OCI-LY1 (cell line): ENCODE data around the gene BMF.
"Not testable (repeated sequence)": the region's sequence is repeated elsewhere in the genome, so short reads cannot be mapped to it uniquely, and the experiment has no call there.

Source experiments
- H2AFZ ChIP-seq: fragments of 200-600 bp; sonication (generic), shearing (Covaris generic); 2 replicates; pipeline ENCODE4 v1.6.0; 2014; ENCODE audit warnings: antibody characterized with exemption, mild to moderate bottlenecking, low read length
- H3F3A ChIP-seq: fragments of 200-600 bp; sonication (generic), shearing (Covaris generic); 2 replicates; pipeline ENCODE4 v1.6.0; 2014; ENCODE audit warnings: mild to moderate bottlenecking, antibody characterized with exemption, low read length, moderate library complexity; ENCODE audit not compliant: insufficient read depth
- H3K27ac ChIP-seq: fragments of 200-600 bp; sonication (generic); 2 replicates; pipeline ENCODE4 v1.5.1; 2014; ENCODE audit warnings: low read length, mixed run types, mild to moderate bottlenecking, low read depth; ENCODE audit not compliant: poor library complexity, severe bottlenecking
- H3K27me3 ChIP-seq: fragments of 200-600 bp; sonication (generic); 2 replicates; pipeline ENCODE4 v1.6.0; 2014; ENCODE audit warnings: antibody characterized with exemption, mild to moderate bottlenecking, low read length, moderate library complexity; ENCODE audit not compliant: insufficient read depth
- H3K36me3 ChIP-seq: fragments of 200-600 bp; sonication (generic); 2 replicates; pipeline ENCODE4 v1.6.1; 2014; ENCODE audit warnings: mild to moderate bottlenecking, antibody characterized with exemption, low read length, moderate library complexity, mixed read lengths; ENCODE audit not compliant: insufficient read depth
- H3K4me1 ChIP-seq: fragments of 200-600 bp; sonication (generic); 2 replicates; pipeline ENCODE4 v1.5.1; 2014; ENCODE audit warnings: mild to moderate bottlenecking, low read length, moderate library complexity; ENCODE audit not compliant: insufficient read depth, severe bottlenecking
- H3K4me2 ChIP-seq: fragments of 200-600 bp; sonication (generic), shearing (Covaris generic); 2 replicates; pipeline ENCODE4 v1.6.1; 2014; ENCODE audit warnings: low read length
- H3K4me3 ChIP-seq: fragments of 200-600 bp; sonication (generic); 2 replicates; pipeline ENCODE4 v1.5.1; 2014; ENCODE audit warnings: low read length, low read depth, mild to moderate bottlenecking, mixed read lengths; ENCODE audit not compliant: poor library complexity, severe bottlenecking
- H3K79me2 ChIP-seq: fragments of 200-600 bp; shearing (Covaris generic); 2 replicates; pipeline ENCODE4 v1.6.1; 2016; ENCODE audit warnings: mixed run types, low read length, mixed read lengths; ENCODE audit not compliant: insufficient read depth
- H3K9ac ChIP-seq: fragments of 200-600 bp; sonication (generic), shearing (Covaris generic); 2 replicates; pipeline ENCODE4 v1.6.1; 2014; ENCODE audit warnings: mild to moderate bottlenecking, low read length, mixed read lengths
- H3K9me2 ChIP-seq: fragments of 200-600 bp; sonication (generic), shearing (Covaris generic); 2 replicates; pipeline ENCODE4 v1.6.1; 2014; ENCODE audit warnings: low read depth, mild to moderate bottlenecking, low read length, mixed read lengths
- H3K9me3 ChIP-seq: fragments of 200-600 bp; shearing (Covaris generic); 2 replicates; pipeline ENCODE4 v1.6.1; 2014; ENCODE audit warnings: low read length, mixed read lengths
- H4K20me1 ChIP-seq: fragments of 200-600 bp; sonication (generic), shearing (Covaris generic); 2 replicates; pipeline ENCODE4 v1.6.0; 2016; ENCODE audit warnings: mild to moderate bottlenecking, low read length; ENCODE audit not compliant: insufficient read depth
- EZH2 ChIP-seq: fragments of 200-600 bp; sonication (generic), shearing (Covaris generic); IDR thresholded peaks from 2 replicates; pipeline ENCODE4 v1.8.0; 2017; ENCODE audit warnings: borderline replicate concordance, mixed run types, mild to moderate bottlenecking, antibody characterized with exemption, low read length, moderate library complexity, mixed read lengths
- TF ChIP-seq, protein P1 (sequence below): fragments of 200-600 bp; sonication (generic), shearing (Covaris generic); IDR thresholded peaks from 2 replicates; pipeline ENCODE4 v1.5.1; 2017; ENCODE audit warnings: mild to moderate bottlenecking, antibody characterized with exemption, low read length, moderate library complexity, mixed read lengths

Gene BMF

GRCh38 chr15:40137303-40138200, 28.9 kb upstream of the BMF start:
- Histone ChIP-seq H3F3A (no peaks in the 10 kb centered on the region), H3K36me3 (no peaks in the 10 kb centered on the region), H3K4me1 (no peaks in the 10 kb centered on the region), H3K27ac (no peak overlapping the region), H3K9ac (no peak overlapping the region), H3K4me2 (no peak overlapping the region), H4K20me1 (no peaks in the 10 kb centered on the region), H3K9me2 (no peaks in the 10 kb centered on the region), H3K79me2 (no peaks in the 10 kb centered on the region), H3K4me3 (no peak overlapping the region), H3K27me3 (no peaks in the 10 kb centered on the region), H3K9me3 (no peaks in the 10 kb centered on the region), H2AFZ (no peak overlapping the region)
- TF ChIP-seq, protein P1, sequence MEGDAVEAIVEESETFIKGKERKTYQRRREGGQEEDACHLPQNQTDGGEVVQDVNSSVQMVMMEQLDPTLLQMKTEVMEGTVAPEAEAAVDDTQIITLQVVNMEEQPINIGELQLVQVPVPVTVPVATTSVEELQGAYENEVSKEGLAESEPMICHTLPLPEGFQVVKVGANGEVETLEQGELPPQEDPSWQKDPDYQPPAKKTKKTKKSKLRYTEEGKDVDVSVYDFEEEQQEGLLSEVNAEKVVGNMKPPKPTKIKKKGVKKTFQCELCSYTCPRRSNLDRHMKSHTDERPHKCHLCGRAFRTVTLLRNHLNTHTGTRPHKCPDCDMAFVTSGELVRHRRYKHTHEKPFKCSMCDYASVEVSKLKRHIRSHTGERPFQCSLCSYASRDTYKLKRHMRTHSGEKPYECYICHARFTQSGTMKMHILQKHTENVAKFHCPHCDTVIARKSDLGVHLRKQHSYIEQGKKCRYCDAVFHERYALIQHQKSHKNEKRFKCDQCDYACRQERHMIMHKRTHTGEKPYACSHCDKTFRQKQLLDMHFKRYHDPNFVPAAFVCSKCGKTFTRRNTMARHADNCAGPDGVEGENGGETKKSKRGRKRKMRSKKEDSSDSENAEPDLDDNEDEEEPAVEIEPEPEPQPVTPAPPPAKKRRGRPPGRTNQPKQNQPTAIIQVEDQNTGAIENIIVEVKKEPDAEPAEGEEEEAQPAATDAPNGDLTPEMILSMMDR: no peak
- TF ChIP-seq EZH2: no peak

GRCh38 chr15:40136470-40137302, 28.0 kb upstream of the BMF start:
- no peak overlapping the region for H3K4me2 ChIP-seq
- H3K4me1 ChIP-seq: no peaks in the 10 kb centered on the region
- H3K27ac ChIP-seq: no peak overlapping the region

DNA sequence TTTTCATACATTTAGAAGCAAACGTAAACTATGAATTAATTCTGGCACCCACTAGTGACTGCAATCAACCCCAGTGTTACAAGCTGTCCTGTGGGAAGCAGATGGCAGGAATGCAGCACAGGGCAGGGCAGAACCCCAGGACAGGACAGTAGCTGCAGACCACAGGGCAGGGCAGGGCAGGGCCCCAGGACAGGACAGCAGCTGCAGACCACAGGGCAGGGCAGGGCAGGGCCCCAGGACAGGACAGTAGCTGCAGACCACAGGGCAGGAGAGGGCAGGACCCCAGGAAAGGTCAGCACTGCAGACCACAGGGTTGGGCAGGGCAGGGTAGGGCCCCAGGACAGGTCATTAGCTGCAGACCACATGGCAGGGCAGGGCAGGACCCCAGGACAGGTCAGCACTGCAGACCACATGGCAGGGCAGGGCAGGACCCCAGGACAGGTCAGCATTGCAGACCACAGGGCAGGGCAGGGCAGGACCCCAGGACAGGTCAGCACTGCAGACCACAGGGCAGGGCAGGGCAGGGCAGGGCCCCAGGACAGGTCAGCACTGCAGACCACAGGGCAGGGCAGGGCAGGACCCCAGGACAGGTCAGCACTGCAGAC, 27.3 kb upstream of the BMF start:
- not testable (repeated sequence) for H3K79me2 ChIP-seq, H3K9me3 ChIP-seq, H3K27me3 ChIP-seq, H2AFZ ChIP-seq, H4K20me1 ChIP-seq, H3K4me2 ChIP-seq, H3K9me2 ChIP-seq, H3F3A ChIP-seq, H3K4me3 ChIP-seq, H3K27ac ChIP-seq, H3K36me3 ChIP-seq, H3K9ac ChIP-seq, H3K4me1 ChIP-seq

More at GRCh38 chr15:40136470-40137302, 28.0 kb upstream of the BMF start:
- Histone ChIP-seq H3K4me3 (no peak overlapping the region), H4K20me1 (no peaks in the 10 kb centered on the region), H3F3A (no peaks in the 10 kb centered on the region), H3K9ac (no peak overlapping the region), H3K9me2 (no peaks in the 10 kb centered on the region), H2AFZ (no peak overlapping the region), H3K27me3 (no peaks in the 10 kb centered on the region), H3K79me2 (no peaks in the 10 kb centered on the region), H3K9me3 (no peaks in the 10 kb centered on the region), H3K36me3 (no peaks in the 10 kb centered on the region)
- no peak for TF ChIP-seq EZH2
- TF ChIP-seq, protein P1: no peak
